GM12878 (cell line): ENCODE measurements around the gene ZNF317. TPM values are rescaled to one million over a fixed set of nuclear protein-coding genes. Genes with fewer than 3 reads are reported as not detected.

Experiments
- ATAC-seq: fragments of 200-7000 bp; cut with Tn5 transposase; 3 replicates; pipeline ENCODE4 v1.9.1; 2020; ENCODE audit warnings: mild to moderate bottlenecking, moderate library complexity
- BruUV-seq: library from RNA; stranded (reverse); fragments of 400-500 nt; replicated peaks from 2 replicates; lab custom pipeline; 2021; lab: Mats Ljungman, UMichigan
- CTCF ChIA-PET: fragments of 300-600 bp; sonication (Branson Sonifier 250); formaldehyde crosslinking; extraction: SDS; loops from one replicate; lab custom pipeline; 2021; ENCODE audit warnings: inconsistent platforms; lab: Yijun Ruan, JAX
- POLR2A ChIA-PET: fragments of 350-600 bp; formaldehyde crosslinking; extraction: SDS; loops from one replicate; lab custom pipeline; 2021; ENCODE audit warnings: inconsistent platforms; lab: Charles Lee
- RAD21 ChIA-PET: fragments of 300-600 bp; sonication (Branson Sonifier 250); formaldehyde crosslinking; loops from one replicate; lab custom pipeline; 2023; ENCODE audit warnings: antibody characterized with exemption; ENCODE audit not compliant: unreplicated experiment; lab: Charles Lee
- SMC1A ChIA-PET: fragments of 300-600 bp; sonication (Branson Sonifier 250); formaldehyde crosslinking; loops from one replicate; lab custom pipeline; 2023; ENCODE audit not compliant: unreplicated experiment, uncharacterized antibody; lab: Charles Lee
- DNase-seq: peaks from one replicate; pipeline ENCODE4 v3.0.0-alpha.2; 2011; ENCODE audit warnings: low read depth, low spot score
- FAIRE-seq: peaks from 3 replicates; lab custom pipeline; 2011; peaks lifted over from hg19 to GRCh38; lab: Jason Lieb, UNC
- H2AFZ ChIP-seq: 2 replicates; pipeline ENCODE4 v1.6.0; 2011; ENCODE audit warnings: low read depth, low read length, control low read depth; ENCODE audit not compliant: control insufficient read depth
- H3K27ac ChIP-seq: 2 replicates; pipeline ENCODE4 v1.5.1; 2011; ENCODE audit warnings: control low read depth; ENCODE audit not compliant: control insufficient read depth, insufficient read depth
- H3K27me3 ChIP-seq, 2 experiments: replicated peaks in 1 of 2; 2 replicates each; pipeline versions ENCODE4 v1.6.0 to v1.6.1; 2011; ENCODE audit warnings: low read length in 1 of 2; ENCODE audit not compliant: control insufficient read depth in 2 of 2, insufficient read depth in 2 of 2
- H3K36me3 ChIP-seq, 2 experiments: 2 replicates each; pipeline ENCODE4 v1.5.1; 2011; ENCODE audit warnings: low read length in 1 of 2; ENCODE audit not compliant: control insufficient read depth in 2 of 2, insufficient read depth in 2 of 2
- H3K4me1 ChIP-seq: 2 replicates; pipeline ENCODE4 v1.6.1; 2011; ENCODE audit warnings: mild to moderate bottlenecking, low read length, moderate library complexity, mixed read lengths; ENCODE audit not compliant: control insufficient read depth, insufficient read depth
- H3K4me2 ChIP-seq: 2 replicates; pipeline ENCODE4 v1.6.0; 2011; ENCODE audit warnings: control low read depth; ENCODE audit not compliant: control insufficient read depth, insufficient read depth
- H3K4me3 ChIP-seq: fragments of 200-600 bp; sonication (generic); 2 replicates; pipeline ENCODE4 v1.5.1; 2016
- H3K79me2 ChIP-seq: 2 replicates; pipeline ENCODE4 v1.6.0; 2011; ENCODE audit warnings: low read length; ENCODE audit not compliant: control insufficient read depth, insufficient read depth
- H3K9ac ChIP-seq: 2 replicates; pipeline ENCODE4 v1.8.0; 2011; ENCODE audit warnings: low read length, control low read depth, mixed read lengths; ENCODE audit not compliant: control insufficient read depth, insufficient read depth
- H3K9me3 ChIP-seq: replicated peaks from 3 replicates; pipeline ENCODE4 v1.5.1; 2011; ENCODE audit warnings: mild to moderate bottlenecking, low read length; ENCODE audit not compliant: control insufficient read depth, insufficient read depth
- H4K20me1 ChIP-seq: 2 replicates; pipeline ENCODE4 v1.6.0; 2011; ENCODE audit not compliant: control insufficient read depth, insufficient read depth
- BHLHE40 ChIP-seq, 2 experiments: fragments of 450-650 bp in 1 of 2; IDR thresholded peaks; 2 replicates each; pipeline ENCODE4 v1.6.1; 2011 to 2017; ENCODE audit warnings: low read depth in 2 of 2, borderline replicate concordance in 1 of 2, improper control_type of control experiment in 1 of 2, low read length in 1 of 2, mild to moderate bottlenecking in 1 of 2
- NFYA ChIP-seq: IDR thresholded peaks from 2 replicates; pipeline ENCODE4 v1.6.1; 2011; ENCODE audit warnings: low read depth, mild to moderate bottlenecking, low read length, improper control_type of control experiment, borderline replicate concordance
- PAX5 ChIP-seq: IDR thresholded peaks from 2 replicates; pipeline ENCODE4 v1.6.1; 2011; ENCODE audit warnings: low read depth, low read length, borderline replicate concordance
- whole genome bisulfite sequencing: methylation state at CpG from one replicate; pipeline ENCODE4 v1.1.6; 2016; ENCODE audit warnings: low lambda C conversion rate; ENCODE audit not compliant: insufficient replicate concordance, insufficient coverage; ENCODE audit errors: missing lambda C conversion rate; 5-methylcytosine and 5-hydroxymethylcytosine counted together
- in situ Hi-C: fragments of 300-500 bp; cut with MboI; formaldehyde crosslinking; loops from 9 replicates; pipeline ENCODE4 v1.14.3; 2018; ENCODE audit warnings: mixed read lengths
- intact Hi-C: fragments of 100-400 bp; cut with micrococcal nuclease; formaldehyde crosslinking; loops from one replicate; pipeline ENCODE4 v1.14.2; 2022; ENCODE audit not compliant: unreplicated experiment
- polyA plus RNA-seq, 11 experiments: library from polyadenylated mRNA; depleted of rRNA in 4 of 11; unstranded in 6 of 11; stranded (reverse) in 5 of 11; fragments of >200 nt; fragmentation: Nextera tagmentation in 4 of 11; fragmentation: Illumina TruSeq in 1 of 11; extraction: Ambion mirVana in 4 of 11; extraction: Trizol in 1 of 11; gene quantifications; 1 replicate in 1 of 11; 2 replicates in 10 of 11; pipeline versions ENCODE4 v1.2.1 to v1.2.3, GENCODE V29; 2011 to 2016; ENCODE audit warnings: inconsistent platforms in 2 of 11, missing spikeins in 2 of 11, low read depth in 1 of 11
- total RNA-seq, 4 experiments: library from RNA; depleted of rRNA in 3 of 4; stranded (reverse); fragments of >200 nt in 3 of 4; fragmentation: Illumina TruSeq in 1 of 4; extraction: Trizol in 1 of 4; gene quantifications; 2 replicates each; pipeline versions ENCODE4 v1.2.1 to v1.2.3, GENCODE V29; 2013 to 2021
- TF ChIP-seq, protein P1 (sequence below): IDR thresholded peaks from 2 replicates; pipeline ENCODE4 v1.6.1; 2012; ENCODE audit warnings: mild to moderate bottlenecking, low read depth, low read length

Gene ZNF317
- total and polyA plus RNA-seq, 10 of the 15 experiments (the other 5 are each of a cell fraction or from before 2014, with no cell fraction given), result 22.7 to 39.4 (median 32.6) TPM

DNA sequence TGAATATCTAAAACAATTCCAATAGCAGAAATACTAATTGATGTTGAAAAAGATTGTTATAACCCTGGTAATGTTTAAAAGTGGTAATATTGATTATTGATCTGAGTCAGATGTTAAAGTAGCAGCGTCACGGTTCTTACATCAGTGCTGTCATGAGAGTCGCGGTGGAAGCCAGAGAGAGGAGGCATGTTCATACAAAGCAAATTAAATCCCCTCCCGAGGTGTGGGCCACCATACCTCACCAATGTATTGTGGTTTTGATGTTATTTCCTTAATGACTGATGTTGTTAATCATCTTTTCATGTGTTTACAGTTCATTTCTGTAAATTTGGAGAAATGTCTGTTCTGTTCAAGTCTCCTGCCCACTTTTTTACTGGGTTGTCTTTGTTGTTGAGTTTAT is 11.2 kb downstream of the ZNF317 start:
- ChIA-PET POLR2A (no interaction called here), RAD21 (no interaction called here), CTCF (no interaction called here), SMC1A (no interaction called here)
- intact Hi-C loops, result no loop called here
- Histone ChIP-seq H3K4me1 (no peaks in the 10 kb centered on the region), H3K27ac (no peak overlapping the region), H3K4me3 (no peak overlapping the region), H3K4me2 (no peak overlapping the region), H3K9ac (no peak overlapping the region), H4K20me1 (no peaks in the 10 kb centered on the region; the same call in 1 of the 2 replicates), H3K36me3 (peaks cover 17 to 35% of the 10 kb centered on the region in 2 experiments), H3K79me2 (peaks cover 29% of the 10 kb centered on the region), H2AFZ (no peak overlapping the region), H3K27me3 (no peaks in the 10 kb centered on the region), H3K9me3 (peaks cover 48% of the 10 kb centered on the region)
- DNase-seq (no peak), FAIRE-seq (no peak), ATAC-seq (no peak)
- in situ Hi-C loops, result no loop called here
- TF ChIP-seq, protein P1, sequence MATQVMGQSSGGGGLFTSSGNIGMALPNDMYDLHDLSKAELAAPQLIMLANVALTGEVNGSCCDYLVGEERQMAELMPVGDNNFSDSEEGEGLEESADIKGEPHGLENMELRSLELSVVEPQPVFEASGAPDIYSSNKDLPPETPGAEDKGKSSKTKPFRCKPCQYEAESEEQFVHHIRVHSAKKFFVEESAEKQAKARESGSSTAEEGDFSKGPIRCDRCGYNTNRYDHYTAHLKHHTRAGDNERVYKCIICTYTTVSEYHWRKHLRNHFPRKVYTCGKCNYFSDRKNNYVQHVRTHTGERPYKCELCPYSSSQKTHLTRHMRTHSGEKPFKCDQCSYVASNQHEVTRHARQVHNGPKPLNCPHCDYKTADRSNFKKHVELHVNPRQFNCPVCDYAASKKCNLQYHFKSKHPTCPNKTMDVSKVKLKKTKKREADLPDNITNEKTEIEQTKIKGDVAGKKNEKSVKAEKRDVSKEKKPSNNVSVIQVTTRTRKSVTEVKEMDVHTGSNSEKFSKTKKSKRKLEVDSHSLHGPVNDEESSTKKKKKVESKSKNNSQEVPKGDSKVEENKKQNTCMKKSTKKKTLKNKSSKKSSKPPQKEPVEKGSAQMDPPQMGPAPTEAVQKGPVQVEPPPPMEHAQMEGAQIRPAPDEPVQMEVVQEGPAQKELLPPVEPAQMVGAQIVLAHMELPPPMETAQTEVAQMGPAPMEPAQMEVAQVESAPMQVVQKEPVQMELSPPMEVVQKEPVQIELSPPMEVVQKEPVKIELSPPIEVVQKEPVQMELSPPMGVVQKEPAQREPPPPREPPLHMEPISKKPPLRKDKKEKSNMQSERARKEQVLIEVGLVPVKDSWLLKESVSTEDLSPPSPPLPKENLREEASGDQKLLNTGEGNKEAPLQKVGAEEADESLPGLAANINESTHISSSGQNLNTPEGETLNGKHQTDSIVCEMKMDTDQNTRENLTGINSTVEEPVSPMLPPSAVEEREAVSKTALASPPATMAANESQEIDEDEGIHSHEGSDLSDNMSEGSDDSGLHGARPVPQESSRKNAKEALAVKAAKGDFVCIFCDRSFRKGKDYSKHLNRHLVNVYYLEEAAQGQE, result no peak
- TF ChIP-seq PAX5, result no peak
- no peak for TF ChIP-seq NFYA
- no peak for TF ChIP-seq BHLHE40 (IDR thresholded peaks at IDR 0.05; ENCODE audit: borderline replicate concordance in 1 of 2, low read depth in 2 of 2, low read length in 1 of 2)
- 84% methylated on average over 5 of the region's 5 CpGs for WGBS
- no TSS peak for BruUV-seq
